Glutamatergic neuron (in vitro differentiated cells): ENCODE measurements around the gene NRXN3. TPM values are rescaled to one million over a fixed set of nuclear protein-coding genes. Genes with fewer than 3 reads are reported as not detected.

Source experiments
- DNase-seq: peaks from one replicate; pipeline ENCODE4 v3.0.0; 2022
- H3K27ac Mint-ChIP-seq: one replicate; pipeline ENCODE4 v1.8.0; 2020; ENCODE audit warnings: mild to moderate bottlenecking, mixed read lengths, inconsistent platforms; ENCODE audit not compliant: unreplicated experiment
- H3K27me3 Mint-ChIP-seq: one replicate; pipeline ENCODE4 v1.8.0; 2020; ENCODE audit warnings: mild to moderate bottlenecking, moderate library complexity, mixed read lengths, inconsistent platforms; ENCODE audit not compliant: unreplicated experiment
- H3K36me3 Mint-ChIP-seq: one replicate; pipeline ENCODE4 v1.8.0; 2020; ENCODE audit warnings: mild to moderate bottlenecking, mixed read lengths, inconsistent platforms; ENCODE audit not compliant: unreplicated experiment
- H3K4me1 Mint-ChIP-seq: one replicate; pipeline ENCODE4 v1.8.0; 2020; ENCODE audit warnings: mild to moderate bottlenecking, low read depth, mixed read lengths, inconsistent platforms; ENCODE audit not compliant: unreplicated experiment
- H3K4me3 Mint-ChIP-seq: one replicate; pipeline ENCODE4 v1.8.0; 2020; ENCODE audit warnings: mild to moderate bottlenecking, mixed read lengths, inconsistent platforms; ENCODE audit not compliant: unreplicated experiment
- H3K9me3 Mint-ChIP-seq: one replicate; pipeline ENCODE4 v1.8.0; 2020; ENCODE audit warnings: mild to moderate bottlenecking, moderate library complexity, mixed read lengths, inconsistent platforms; ENCODE audit not compliant: unreplicated experiment
- CTCF ChIP-seq: fragments of 200-600 bp; sonication (generic); IDR thresholded peaks from one replicate; pipeline ENCODE4 v1.5.0; 2021; ENCODE audit not compliant: partially characterized antibody, unreplicated experiment
- total RNA-seq: library from RNA; stranded (reverse); fragmentation: NEBNext Ultra II Directional; extraction: Animal tissue kit (Norgen Biotek cat#: 25700); gene quantifications from one replicate; pipeline ENCODE4 v1.2.1, GENCODE V29; 2021; ENCODE audit not compliant: unreplicated experiment

Gene NRXN3
- total RNA-seq, 1 donor from 2014 or later = 1.2 TPM

DNA sequence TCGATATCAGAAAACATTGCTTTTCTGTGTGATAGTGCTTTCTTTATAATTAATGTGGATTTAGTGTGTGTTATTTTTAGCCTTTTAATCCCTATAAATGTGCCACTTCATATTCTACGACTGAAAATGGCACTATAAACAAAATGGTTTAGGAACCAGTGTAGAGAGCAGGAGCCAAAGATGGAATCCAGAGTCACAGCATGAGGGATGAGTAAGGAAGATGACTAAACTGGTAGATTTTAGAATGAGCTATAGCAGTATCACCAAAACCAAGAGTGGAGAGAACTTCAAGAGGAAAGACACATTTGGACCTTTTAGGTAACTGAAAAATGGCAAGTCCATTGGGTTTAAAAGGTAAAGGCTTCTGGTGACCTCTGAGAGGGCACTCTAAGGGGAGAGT is 887.2 kb downstream of the NRXN3 start:
- Mint-ChIP-seq H3K4me3 (no peak overlapping the region), H3K27ac (no peak overlapping the region), H3K4me1 (peaks cover 2% of the 10 kb centered on the region), H3K36me3 (no peaks in the 10 kb centered on the region), H3K27me3 (no peaks in the 10 kb centered on the region), H3K9me3 (peaks cover 1% of the 10 kb centered on the region)
- TF ChIP-seq CTCF = no peak
- no peak for DNase-seq

DNA sequence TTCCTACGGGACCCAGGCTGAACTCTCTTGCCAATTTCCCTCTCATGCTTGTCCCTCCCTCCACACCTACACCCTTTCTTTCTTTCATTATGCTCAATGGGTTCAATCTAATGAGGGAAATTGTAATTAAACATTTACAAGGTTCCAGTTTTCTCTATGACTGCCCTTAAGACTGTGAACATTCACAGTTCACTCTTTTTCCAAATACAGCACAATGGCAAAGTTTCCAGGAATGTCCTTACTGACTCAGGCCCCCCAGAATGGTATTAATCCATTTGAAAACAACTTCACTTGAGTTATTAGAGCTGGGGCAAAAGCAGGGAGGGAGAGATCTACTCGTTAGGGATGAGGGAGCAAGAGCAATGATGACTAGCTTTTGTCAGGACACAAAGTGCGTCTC is 892.1 kb downstream of the NRXN3 start:
- no peak overlapping the region for H3K4me3 Mint-ChIP-seq
- H3K36me3 Mint-ChIP-seq = no peaks in the 10 kb centered on the region
- H3K4me1 Mint-ChIP-seq = peaks cover 5% of the 10 kb centered on the region
- no peak for TF ChIP-seq CTCF
- DNase-seq = no peak
- H3K27me3 Mint-ChIP-seq = no peaks in the 10 kb centered on the region
- peak overlapping the region; percentile 5 for H3K27ac Mint-ChIP-seq
- H3K9me3 Mint-ChIP-seq = peaks cover 1% of the 10 kb centered on the region

- Mint-ChIP-seq H3K4me1 (peaks cover 5% of the 10 kb centered on the region), H3K27ac (no peak overlapping the region), H3K36me3 (no peaks in the 10 kb centered on the region), H3K4me3 (no peak overlapping the region), H3K27me3 (no peaks in the 10 kb centered on the region), H3K9me3 (no peaks in the 10 kb centered on the region)
- no peak for TF ChIP-seq CTCF
- DNase-seq = no peak
These were observed 894.0 kb downstream of the NRXN3 start for GRCh38 chr14:79064214-79064613.

- Mint-ChIP-seq H3K4me1 (no peaks in the 10 kb centered on the region), H3K9me3 (no peaks in the 10 kb centered on the region)
- no peak for DNase-seq
These were observed 904.3 kb downstream of the NRXN3 start for GRCh38 chr14:79074510-79074909.

DNA sequence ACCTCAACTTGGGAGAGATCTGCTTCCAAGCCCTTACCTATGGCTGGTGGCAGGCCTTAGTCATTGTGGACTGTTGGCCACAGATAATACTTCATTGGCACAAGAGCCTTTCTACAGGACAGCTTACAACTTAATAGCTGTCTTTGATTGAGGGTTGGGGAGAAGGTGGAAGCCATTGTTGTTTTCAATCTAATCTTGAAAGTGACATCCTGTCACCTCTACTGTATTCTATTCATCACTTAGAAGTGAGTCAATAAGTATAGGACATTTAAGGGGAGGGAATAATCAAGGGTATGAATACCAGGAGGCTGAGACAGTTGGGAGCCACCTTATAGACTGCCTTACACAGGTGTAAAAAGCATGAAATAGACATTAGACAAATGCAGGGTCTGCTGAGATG is 906.3 kb downstream of the NRXN3 start:
- no peak for DNase-seq
- no peak overlapping the region for H3K4me3 Mint-ChIP-seq
- H3K27ac Mint-ChIP-seq = no peak overlapping the region
- no peaks in the 10 kb centered on the region for H3K36me3 Mint-ChIP-seq
- no peaks in the 10 kb centered on the region for H3K4me1 Mint-ChIP-seq
- no peaks in the 10 kb centered on the region for H3K9me3 Mint-ChIP-seq
- no peak for TF ChIP-seq CTCF
- H3K27me3 Mint-ChIP-seq = no peaks in the 10 kb centered on the region

More at GRCh38 chr14:79074510-79074909, 904.3 kb downstream of the NRXN3 start:
- no peak overlapping the region for H3K4me3 Mint-ChIP-seq
- H3K36me3 Mint-ChIP-seq = no peaks in the 10 kb centered on the region
- no peak overlapping the region for H3K27ac Mint-ChIP-seq
- no peaks in the 10 kb centered on the region for H3K27me3 Mint-ChIP-seq
- no peak for TF ChIP-seq CTCF
